ENCODE results near the gene DLL4. TPM values are rescaled to one million over a fixed set of nuclear protein-coding genes. Genes with fewer than 3 reads are reported as not detected.
"Not testable (repeated sequence)": the region's sequence is repeated elsewhere in the genome, so short reads cannot be mapped to it uniquely, and the experiment has no call there.

The DLL4 gene
- total RNA-seq, 1 donor from 2014 or later = 33.3 TPM

- intact Hi-C loops (cut with DNase I); ATAC-seq: not testable (repeated sequence)
Observed at GRCh38 chr15:40954158-40954848, 25.2 kb downstream of the DLL4 start.

GRCh38 chr15:40955141-40955903 lies 26.2 kb downstream of the DLL4 start:
- intact Hi-C loops (cut with DNase I) = no loop called here
- DNase-seq (ENCODE audit: low spot score) (no peak), ATAC-seq (no peak)

More at GRCh38 chr15:40954158-40954848, 25.2 kb downstream of the DLL4 start:
- not testable (repeated sequence) for DNase-seq (ENCODE audit: low spot score)

GRCh38 chr15:40955930-40956540 lies 26.9 kb downstream of the DLL4 start:
- DNase-seq (ENCODE audit: low spot score) (no peak), ATAC-seq (no peak)
- intact Hi-C loops (cut with DNase I) = no loop called here

GRCh38 chr15:40956541-40956982 lies 27.4 kb downstream of the DLL4 start:
- ATAC-seq (no peak), DNase-seq (ENCODE audit: low spot score) (no peak)
- intact Hi-C loops (cut with DNase I) = no loop called here

- intact Hi-C loops (cut with DNase I) = no loop called here
- no peak for ATAC-seq
Observed at GRCh38 chr15:40957041-40957555, 28.0 kb downstream of the DLL4 start.

GRCh38 chr15:40957581-40958051 lies 28.5 kb downstream of the DLL4 start:
- ATAC-seq = no peak
- no peak for DNase-seq (ENCODE audit: low spot score)
- intact Hi-C loops (cut with DNase I) = no loop called here

More at GRCh38 chr15:40957041-40957555, 28.0 kb downstream of the DLL4 start:
- no peak for DNase-seq (ENCODE audit: low spot score)

GRCh38 chr15:40958146-40958545 lies 29.0 kb downstream of the DLL4 start:
- ATAC-seq = no peak
- intact Hi-C loops (cut with DNase I) = no loop called here

GRCh38 chr15:40958723-40959122 lies 29.6 kb downstream of the DLL4 start:
- intact Hi-C loops (cut with DNase I) = no loop called here
- no peak for DNase-seq (ENCODE audit: low spot score)
- no peak for ATAC-seq

More at GRCh38 chr15:40958146-40958545, 29.0 kb downstream of the DLL4 start:
- no peak for DNase-seq (ENCODE audit: low spot score)

GRCh38 chr15:40959331-40960141 lies 30.4 kb downstream of the DLL4 start:
- intact Hi-C loops (cut with DNase I) = no loop called here
- ATAC-seq (no peak), DNase-seq (ENCODE audit: low spot score) (no peak)

- DNase-seq (ENCODE audit: low spot score) (no peak), ATAC-seq (no peak)
- intact Hi-C loops (cut with DNase I) = no loop called here
Observed at GRCh38 chr15:40960151-40960885, 31.2 kb downstream of the DLL4 start.

GRCh38 chr15:40960925-40961324 lies 31.8 kb downstream of the DLL4 start:
- no peak for ATAC-seq
- intact Hi-C loops (cut with DNase I) = no loop called here
- DNase-seq (ENCODE audit: low spot score) = no peak

GRCh38 chr15:40961740-40962139 lies 32.6 kb downstream of the DLL4 start:
- ATAC-seq; intact Hi-C loops (cut with DNase I); DNase-seq (ENCODE audit: low spot score): not testable (repeated sequence)

- ATAC-seq; intact Hi-C loops (cut with DNase I); DNase-seq (ENCODE audit: low spot score): not testable (repeated sequence)
Observed at GRCh38 chr15:40962317-40962716, 33.2 kb downstream of the DLL4 start.

GRCh38 chr15:40963201-40963600 lies 34.1 kb downstream of the DLL4 start:
- DNase-seq (ENCODE audit: low spot score) (no peak), ATAC-seq (no peak)
- intact Hi-C loops (cut with DNase I) = no loop called here

GRCh38 chr15:40964006-40964405 lies 34.9 kb downstream of the DLL4 start:
- DNase-seq (ENCODE audit: low spot score) (no peak), ATAC-seq (no peak)
- intact Hi-C loops (cut with DNase I) = no loop called here

- no peak for DNase-seq (ENCODE audit: low spot score)
- intact Hi-C loops (cut with DNase I) = no loop called here
- no peak for ATAC-seq
Observed at GRCh38 chr15:40964634-40965033, 35.5 kb downstream of the DLL4 start.

GRCh38 chr15:40968290-40969085 lies 39.3 kb downstream of the DLL4 start:
- intact Hi-C loops (cut with DNase I) = no loop called here
- no peak for DNase-seq (ENCODE audit: low spot score)
- ATAC-seq = no peak

Data from sciatic nerve (tissue), 2 donors.